T-cell (primary cell): ENCODE measurements around the gene UPF3A. TPM values are rescaled to one million over a fixed set of nuclear protein-coding genes. Genes with fewer than 3 reads are reported as not detected.

ENCODE experiments used
- total RNA-seq, 35 experiments: library from RNA in 6 of 35; stranded (reverse) in 6 of 35; fragments of 120-200 nt in 1 of 35; gene quantifications; one replicate each; pipeline versions ENCODE4 v1.2.1 to v1.2.4 and lab custom pipeline; 2013 to 2026

UPF3A gene
- total RNA-seq, 5 donors from 2014 or later (not counting 1 experiment from before 2014, with no cell fraction given) = 40.5 to 105 (median 68.0) TPM

Other genes with a start within 250 kb of the UPF3A start
- gene RASA3, start 149.0 kb upstream of the UPF3A start, total RNA-seq = 100 to 1,000 TPM; 223 to 267 (median 238) TPM
- 1 to 10 TPM in 3 of 5 donors, under 1 TPM in 2; 0.92 to 4.5 (median 2.6) TPM for gene CFAP97D2, start 102.3 kb upstream of the UPF3A start, total RNA-seq
- 10 to 100 TPM; 61.5 to 97.8 (median 78.8) TPM for gene CDC16, start 46.7 kb upstream of the UPF3A start, total RNA-seq
- gene CHAMP1, start 32.9 kb downstream of the UPF3A start, total RNA-seq = 10 to 100 TPM; 14.0 to 21.7 (median 18.0) TPM